MM.1S (cell line): ENCODE results near the gene UGT2B7.
"Not testable (repeated sequence)": the region's sequence is repeated elsewhere in the genome, so short reads cannot be mapped to it uniquely, and the experiment has no call there.

ENCODE experiments used
- DNase-seq: peaks from one replicate; pipeline ENCODE4 v3.0.0-alpha.2; 2015
- H2AFZ ChIP-seq: fragments of 300-600 bp; sonication (generic); 2 replicates; pipeline ENCODE4 v1.6.0; 2016; ENCODE audit warnings: antibody characterized with exemption, low read length
- H3F3A ChIP-seq: fragments of 300-600 bp; sonication (generic); 2 replicates; pipeline ENCODE4 v1.6.1; 2016; ENCODE audit warnings: mild to moderate bottlenecking, antibody characterized with exemption, low read length, moderate library complexity, mixed read lengths; ENCODE audit not compliant: insufficient read depth
- H3K27ac ChIP-seq: fragments of 300-600 bp; sonication (generic); 2 replicates; pipeline ENCODE4 v1.5.1; 2016; ENCODE audit warnings: mild to moderate bottlenecking, low read length
- H3K27me3 ChIP-seq: fragments of 300-600 bp; sonication (generic); replicated peaks from 2 replicates; pipeline ENCODE4 v1.6.0; 2016; ENCODE audit warnings: low read length; ENCODE audit not compliant: insufficient read depth
- H3K36me3 ChIP-seq: fragments of 300-600 bp; sonication (generic); replicated peaks from 2 replicates; pipeline ENCODE4 v1.6.1; 2016; ENCODE audit warnings: mild to moderate bottlenecking, low read length, mixed read lengths; ENCODE audit not compliant: insufficient read depth
- H3K4me1 ChIP-seq: fragments of 300-600 bp; sonication (generic); 2 replicates; pipeline ENCODE4 v1.6.1; 2016; ENCODE audit warnings: low read length, mixed read lengths
- H3K4me2 ChIP-seq: fragments of 300-600 bp; sonication (generic); 2 replicates; pipeline ENCODE4 v1.6.0; 2016; ENCODE audit warnings: low read depth, low read length
- H3K4me3 ChIP-seq: fragments of 300-600 bp; sonication (generic); 2 replicates; pipeline ENCODE4 v1.5.1; 2016; ENCODE audit warnings: low read length, mixed read lengths
- H3K79me2 ChIP-seq: fragments of 300-600 bp; sonication (generic); 2 replicates; pipeline ENCODE4 v1.6.1; 2016; ENCODE audit warnings: mixed run types, low read length, mixed read lengths
- H3K9ac ChIP-seq: fragments of 300-600 bp; sonication (generic); 2 replicates; pipeline ENCODE4 v1.6.1; 2016; ENCODE audit warnings: low read length, mixed read lengths
- H3K9me2 ChIP-seq: fragments of 300-600 bp; sonication (generic); replicated peaks from 2 replicates; pipeline ENCODE4 v1.6.1; 2016; ENCODE audit warnings: mild to moderate bottlenecking, low read length, mixed read lengths; ENCODE audit not compliant: insufficient read depth
- H3K9me3 ChIP-seq: fragments of 300-600 bp; sonication (generic); replicated peaks from 2 replicates; pipeline ENCODE4 v1.6.1; 2016; ENCODE audit warnings: mild to moderate bottlenecking, low read length, mixed read lengths; ENCODE audit not compliant: insufficient read depth
- H4K20me1 ChIP-seq: fragments of 300-600 bp; sonication (generic); 2 replicates; pipeline ENCODE4 v1.6.1; 2016; ENCODE audit warnings: mild to moderate bottlenecking, low read length, moderate library complexity, mixed read lengths; ENCODE audit not compliant: insufficient read depth
- EZH2 ChIP-seq: fragments of 300-600 bp; sonication (generic); optimal IDR thresholded peaks from 2 replicates; pipeline ENCODE3; 2017; ENCODE audit warnings: low read depth, mild to moderate bottlenecking, antibody characterized with exemption, low read length, mixed read lengths
- EZH2phosphoT487 ChIP-seq: fragments of 300-600 bp; sonication (generic); IDR thresholded peaks from 2 replicates; pipeline ENCODE4 v1.6.1; 2018; ENCODE audit warnings: antibody characterized with exemption, low read length
- TF ChIP-seq, protein P1 (sequence below): fragments of 300-600 bp; sonication (generic); IDR thresholded peaks from 2 replicates; pipeline ENCODE4 v1.5.1; 2016; ENCODE audit warnings: antibody characterized with exemption, low read length, mixed read lengths

The UGT2B7 gene

DNA sequence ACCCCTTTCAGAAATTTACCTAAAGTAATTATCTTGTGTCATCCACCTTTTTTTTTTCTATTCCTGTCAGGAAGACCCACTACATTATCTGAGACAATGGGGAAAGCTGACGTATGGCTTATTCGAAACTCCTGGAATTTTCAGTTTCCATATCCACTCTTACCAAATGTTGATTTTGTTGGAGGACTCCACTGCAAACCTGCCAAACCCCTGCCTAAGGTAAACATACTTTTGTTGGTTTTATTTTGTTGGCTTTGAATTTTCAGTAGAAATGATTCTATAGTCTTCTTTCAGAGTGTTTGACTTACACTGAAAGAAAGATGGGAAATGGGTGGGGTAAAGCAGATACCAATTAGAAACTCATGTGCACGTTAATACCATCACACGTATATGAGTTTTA lies 2.2 kb downstream of the UGT2B7 start:
- Histone ChIP-seq H3K4me3 (no peak overlapping the region), H3K9me3 (no peaks in the 10 kb centered on the region), H3K27me3 (no peaks in the 10 kb centered on the region), H3K9ac (no peak overlapping the region), H3K4me1 (no peaks in the 10 kb centered on the region), H3K36me3 (no peaks in the 10 kb centered on the region), H3F3A (no peaks in the 10 kb centered on the region), H3K27ac (no peak overlapping the region), H4K20me1 (no peaks in the 10 kb centered on the region), H3K9me2 (no peaks in the 10 kb centered on the region), H3K4me2 (no peak overlapping the region), H3K79me2 (no peaks in the 10 kb centered on the region), H2AFZ (no peak overlapping the region)
- no peak for DNase-seq
- no peak for TF ChIP-seq EZH2
- TF ChIP-seq, protein P1, sequence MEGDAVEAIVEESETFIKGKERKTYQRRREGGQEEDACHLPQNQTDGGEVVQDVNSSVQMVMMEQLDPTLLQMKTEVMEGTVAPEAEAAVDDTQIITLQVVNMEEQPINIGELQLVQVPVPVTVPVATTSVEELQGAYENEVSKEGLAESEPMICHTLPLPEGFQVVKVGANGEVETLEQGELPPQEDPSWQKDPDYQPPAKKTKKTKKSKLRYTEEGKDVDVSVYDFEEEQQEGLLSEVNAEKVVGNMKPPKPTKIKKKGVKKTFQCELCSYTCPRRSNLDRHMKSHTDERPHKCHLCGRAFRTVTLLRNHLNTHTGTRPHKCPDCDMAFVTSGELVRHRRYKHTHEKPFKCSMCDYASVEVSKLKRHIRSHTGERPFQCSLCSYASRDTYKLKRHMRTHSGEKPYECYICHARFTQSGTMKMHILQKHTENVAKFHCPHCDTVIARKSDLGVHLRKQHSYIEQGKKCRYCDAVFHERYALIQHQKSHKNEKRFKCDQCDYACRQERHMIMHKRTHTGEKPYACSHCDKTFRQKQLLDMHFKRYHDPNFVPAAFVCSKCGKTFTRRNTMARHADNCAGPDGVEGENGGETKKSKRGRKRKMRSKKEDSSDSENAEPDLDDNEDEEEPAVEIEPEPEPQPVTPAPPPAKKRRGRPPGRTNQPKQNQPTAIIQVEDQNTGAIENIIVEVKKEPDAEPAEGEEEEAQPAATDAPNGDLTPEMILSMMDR: no peak

GRCh38 chr4:69099910-69100309 lies 3.6 kb downstream of the UGT2B7 start:
- H3K27ac ChIP-seq: no peak overlapping the region
- no peaks in the 10 kb centered on the region for H3K36me3 ChIP-seq
- no peak for DNase-seq
- H2AFZ ChIP-seq: no peak overlapping the region
- no peak overlapping the region for H3K4me2 ChIP-seq
- no peaks in the 10 kb centered on the region for H3K27me3 ChIP-seq
- H4K20me1 ChIP-seq: no peaks in the 10 kb centered on the region
- H3K9me3 ChIP-seq: no peaks in the 10 kb centered on the region
- H3F3A ChIP-seq: no peaks in the 10 kb centered on the region
- no peaks in the 10 kb centered on the region for H3K4me1 ChIP-seq
- TF ChIP-seq EZH2 (no peak), EZH2phosphoT487 (no peak)
- TF ChIP-seq, protein P1: no peak
- no peaks in the 10 kb centered on the region for H3K79me2 ChIP-seq
- no peak overlapping the region for H3K4me3 ChIP-seq
- H3K9me2 ChIP-seq: no peaks in the 10 kb centered on the region
- H3K9ac ChIP-seq: no peak overlapping the region

- not testable (repeated sequence) for H3K79me2 ChIP-seq, H3K4me2 ChIP-seq, H3F3A ChIP-seq, H3K9ac ChIP-seq, H3K27ac ChIP-seq, H4K20me1 ChIP-seq, H3K4me1 ChIP-seq, H2AFZ ChIP-seq, H3K36me3 ChIP-seq, H3K9me3 ChIP-seq, DNase-seq, H3K27me3 ChIP-seq, H3K4me3 ChIP-seq, H3K9me2 ChIP-seq
Observed at GRCh38 chr4:69102668-69103067, 6.4 kb downstream of the UGT2B7 start.

DNA sequence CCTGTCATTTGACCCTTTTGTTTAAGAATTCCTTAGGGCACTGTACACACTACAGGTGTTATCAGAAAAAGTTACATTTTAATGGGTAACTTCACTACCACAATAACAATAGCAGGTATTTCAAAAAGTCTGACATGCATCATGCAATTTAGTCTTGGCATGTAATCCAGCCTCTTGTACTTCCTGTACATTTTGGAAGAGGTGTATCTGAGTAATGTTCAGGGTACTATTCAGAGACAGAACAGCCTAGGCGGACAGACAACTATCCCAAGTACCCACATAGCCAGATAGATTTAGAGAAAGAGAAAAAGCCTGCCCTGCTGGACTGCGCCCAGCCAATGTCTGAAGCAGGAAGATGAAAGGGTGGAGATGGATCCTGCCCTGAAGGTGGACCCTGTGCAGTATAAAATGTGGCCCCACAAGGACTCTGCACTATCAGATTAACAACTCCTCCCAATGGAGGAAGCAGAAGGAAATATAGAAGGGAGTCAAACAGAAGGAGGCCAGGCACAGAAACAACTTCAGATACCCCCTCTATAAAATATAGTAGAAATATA lies 8.5 kb downstream of the UGT2B7 start:
- Histone ChIP-seq H3K9me3 (no peaks in the 10 kb centered on the region), H3K9me2 (no peaks in the 10 kb centered on the region), H3K4me1 (no peaks in the 10 kb centered on the region), H3K4me3 (no peak overlapping the region), H3K4me2 (no peak overlapping the region), H3F3A (no peaks in the 10 kb centered on the region), H3K9ac (no peak overlapping the region), H3K27me3 (no peaks in the 10 kb centered on the region), H3K79me2 (no peaks in the 10 kb centered on the region), H3K36me3 (no peaks in the 10 kb centered on the region), H2AFZ (no peak overlapping the region), H3K27ac (no peak overlapping the region), H4K20me1 (no peaks in the 10 kb centered on the region)
- TF ChIP-seq EZH2phosphoT487 (no peak), EZH2 (no peak)
- TF ChIP-seq, protein P1: no peak
- no peak for DNase-seq

DNA sequence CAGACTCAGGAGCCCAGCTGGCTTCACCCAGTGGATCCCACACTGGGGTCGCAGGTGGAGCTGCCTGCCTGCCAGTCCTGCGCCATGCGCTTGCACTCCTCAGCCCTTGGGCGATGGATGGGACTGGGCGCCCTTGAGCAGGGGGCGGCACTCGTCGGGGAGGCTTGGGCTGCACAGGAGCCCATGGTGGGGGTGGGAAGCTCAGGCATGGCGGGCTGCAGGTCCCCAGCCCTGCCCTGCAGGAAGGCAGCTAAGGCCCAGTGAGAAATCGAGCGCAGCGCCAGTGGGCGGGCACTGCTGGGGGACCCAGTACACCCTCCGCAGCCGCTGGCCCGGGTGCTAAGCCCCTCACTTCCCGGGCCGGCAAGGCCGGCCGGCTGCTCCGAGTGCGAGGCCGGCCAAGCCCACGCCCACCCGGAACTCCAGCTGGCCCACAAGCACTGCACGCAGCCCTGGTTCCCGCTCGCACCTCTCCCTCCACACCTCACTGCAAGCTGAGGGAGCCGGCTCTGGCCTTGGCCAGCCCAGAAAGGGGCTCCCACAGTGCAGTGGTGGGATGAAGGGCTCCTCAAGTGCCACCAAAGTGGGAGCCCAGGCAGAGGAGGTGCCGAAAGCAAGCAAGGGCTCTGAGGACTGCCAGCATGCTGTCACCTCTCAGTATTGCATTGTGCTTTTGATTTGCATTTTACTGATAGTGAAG lies 19.0 kb downstream of the UGT2B7 start:
- H3K36me3 ChIP-seq, DNase-seq, H3K27me3 ChIP-seq, H3K9me3 ChIP-seq, H3K9ac ChIP-seq, H3K27ac ChIP-seq, H3K4me3 ChIP-seq, H4K20me1 ChIP-seq, H3K79me2 ChIP-seq, H3F3A ChIP-seq, H3K4me2 ChIP-seq, H2AFZ ChIP-seq, H3K9me2 ChIP-seq, H3K4me1 ChIP-seq: not testable (repeated sequence)
